Measurements from ENCODE around the gene UCP2. TPM values are rescaled to one million over a fixed set of nuclear protein-coding genes. Genes with fewer than 3 reads are reported as not detected.

The UCP2 gene
- total RNA-seq, 1 donor from 2014 or later, result 51.3 TPM

DNA sequence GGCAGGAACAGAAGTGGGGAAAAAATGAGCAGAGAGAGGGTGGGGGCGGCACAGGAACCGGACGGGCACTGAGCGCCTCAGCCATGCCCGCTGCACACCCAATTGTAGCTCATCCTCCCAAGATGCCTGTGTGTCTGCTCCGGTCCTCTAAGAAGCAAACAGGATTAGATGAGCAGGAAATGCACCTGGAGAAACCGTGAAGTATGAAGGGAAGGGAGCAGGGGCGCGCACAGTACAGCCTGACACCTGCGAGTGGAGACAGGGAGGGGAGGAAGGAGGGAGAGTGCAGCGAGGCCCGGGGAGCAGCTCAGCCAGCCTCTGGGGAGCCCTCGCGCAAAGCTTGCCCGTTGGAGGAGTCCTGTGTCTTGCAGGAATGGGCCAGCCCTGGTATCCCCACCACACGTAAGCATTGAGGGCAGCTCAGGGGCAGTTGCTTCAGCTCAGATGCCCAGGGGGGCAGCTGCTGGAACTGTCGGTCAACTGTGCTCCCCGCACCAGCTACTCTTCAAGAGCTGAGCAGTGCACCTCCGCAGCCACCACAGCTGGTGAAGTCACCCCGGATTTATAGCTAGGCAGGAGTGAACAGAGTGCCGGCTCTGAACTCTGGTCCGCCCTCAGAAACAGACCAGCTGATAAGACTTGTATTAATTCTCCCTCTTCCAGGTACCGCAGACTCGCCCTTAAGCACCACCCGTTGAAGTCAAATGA is 24.8 kb downstream of the UCP2 start:
- intact Hi-C loops (cut with DNase I), result no loop called here
- Histone ChIP-seq H3K4me3 (no peak overlapping the region), H3K27ac (no peak overlapping the region), H3K27me3 (no peaks in the 10 kb centered on the region), H3K9me3 (no peaks in the 10 kb centered on the region), H3K36me3 (no peaks in the 10 kb centered on the region), H3K4me1 (no peaks in the 10 kb centered on the region)
- no peak for DNase-seq (ENCODE audit: extremely low spot score in 2 of 2)
- TF ChIP-seq POLR2A (IDR thresholded peaks at IDR 0.05), result no peak
- no peak for TF ChIP-seq POLR2AphosphoS5 (IDR thresholded peaks at IDR 0.05; ENCODE audit: insufficient read depth in 1 of 2, low read depth in 1 of 2)
- TF ChIP-seq, protein P1, sequence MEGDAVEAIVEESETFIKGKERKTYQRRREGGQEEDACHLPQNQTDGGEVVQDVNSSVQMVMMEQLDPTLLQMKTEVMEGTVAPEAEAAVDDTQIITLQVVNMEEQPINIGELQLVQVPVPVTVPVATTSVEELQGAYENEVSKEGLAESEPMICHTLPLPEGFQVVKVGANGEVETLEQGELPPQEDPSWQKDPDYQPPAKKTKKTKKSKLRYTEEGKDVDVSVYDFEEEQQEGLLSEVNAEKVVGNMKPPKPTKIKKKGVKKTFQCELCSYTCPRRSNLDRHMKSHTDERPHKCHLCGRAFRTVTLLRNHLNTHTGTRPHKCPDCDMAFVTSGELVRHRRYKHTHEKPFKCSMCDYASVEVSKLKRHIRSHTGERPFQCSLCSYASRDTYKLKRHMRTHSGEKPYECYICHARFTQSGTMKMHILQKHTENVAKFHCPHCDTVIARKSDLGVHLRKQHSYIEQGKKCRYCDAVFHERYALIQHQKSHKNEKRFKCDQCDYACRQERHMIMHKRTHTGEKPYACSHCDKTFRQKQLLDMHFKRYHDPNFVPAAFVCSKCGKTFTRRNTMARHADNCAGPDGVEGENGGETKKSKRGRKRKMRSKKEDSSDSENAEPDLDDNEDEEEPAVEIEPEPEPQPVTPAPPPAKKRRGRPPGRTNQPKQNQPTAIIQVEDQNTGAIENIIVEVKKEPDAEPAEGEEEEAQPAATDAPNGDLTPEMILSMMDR (IDR thresholded peaks at IDR 0.05), result no peak

DNA sequence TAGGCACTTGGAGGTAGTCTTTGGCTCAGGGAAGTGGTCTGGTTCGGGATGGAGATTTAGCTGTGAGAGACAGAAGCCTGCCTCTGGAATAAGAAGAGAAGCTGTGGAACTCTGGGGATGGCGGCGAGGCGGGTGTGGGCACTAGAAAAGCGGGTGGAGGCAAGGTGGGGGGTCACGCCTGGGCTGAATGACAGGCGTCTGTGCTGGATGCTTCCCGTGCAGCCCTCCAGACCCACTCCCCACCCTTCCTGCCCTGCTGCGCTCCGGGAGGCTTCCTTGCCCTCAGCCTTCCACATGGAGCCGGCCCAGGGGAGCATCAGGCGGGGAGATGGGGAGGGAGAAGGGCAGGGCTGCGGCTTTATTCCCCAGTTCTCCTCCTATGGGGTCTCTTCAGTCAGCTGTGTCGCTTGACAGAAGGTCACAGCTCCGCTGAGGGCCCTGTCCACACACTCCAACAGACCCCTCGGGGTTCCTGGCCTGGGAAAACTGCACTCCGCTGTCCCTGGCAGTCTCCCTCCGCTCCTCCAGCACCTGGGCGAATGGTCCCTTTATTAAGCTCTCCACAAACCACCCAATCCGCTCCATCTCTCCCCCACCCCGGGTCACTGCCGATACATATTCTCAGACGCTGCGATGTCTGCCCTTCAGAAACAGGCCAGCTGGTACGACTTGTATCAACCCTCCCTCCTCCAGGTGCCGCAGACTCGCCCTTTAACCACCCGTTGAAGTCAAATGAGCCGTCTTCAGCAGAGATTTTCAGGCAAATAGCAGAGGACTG is 25.6 kb downstream of the UCP2 start:
- no peak for TF ChIP-seq POLR2AphosphoS5 (IDR thresholded peaks at IDR 0.05; ENCODE audit: insufficient read depth in 1 of 2, low read depth in 1 of 2)
- TF ChIP-seq, protein P1 (IDR thresholded peaks at IDR 0.05), result no peak
- no peak for TF ChIP-seq POLR2A (IDR thresholded peaks at IDR 0.05)
- DNase-seq (ENCODE audit: extremely low spot score in 2 of 2), result no peak
- H3K4me1 ChIP-seq, result no peaks in the 10 kb centered on the region
- H3K27ac ChIP-seq, result no peak overlapping the region
- H3K4me3 ChIP-seq, result no peak overlapping the region
- H3K36me3 ChIP-seq, result no peaks in the 10 kb centered on the region
- H3K27me3 ChIP-seq, result no peaks in the 10 kb centered on the region
- intact Hi-C loops (cut with DNase I), result no loop called here
- H3K9me3 ChIP-seq, result no peaks in the 10 kb centered on the region

DNA sequence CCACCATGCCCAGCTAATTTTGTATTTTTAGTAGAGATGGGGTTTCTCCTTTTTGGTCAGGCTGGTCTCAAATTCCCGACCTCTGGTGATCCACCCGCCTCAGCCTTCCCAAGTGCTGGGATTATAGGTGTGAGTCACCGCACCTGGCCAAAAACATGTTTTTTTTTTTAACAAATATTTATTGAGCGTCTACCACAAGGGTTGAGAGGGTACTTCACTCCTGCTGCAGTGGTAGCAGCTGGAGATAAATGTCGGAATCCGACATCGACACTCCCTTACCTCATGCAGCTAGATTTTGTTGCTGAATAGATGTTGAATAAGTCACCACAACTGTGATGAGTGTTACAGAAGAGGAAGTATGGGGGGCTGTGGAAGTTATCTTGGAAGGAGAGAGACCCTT is 30.8 kb downstream of the UCP2 start:
- Histone ChIP-seq H3K27me3 (no peaks in the 10 kb centered on the region), H3K4me1 (no peaks in the 10 kb centered on the region), H3K36me3 (no peaks in the 10 kb centered on the region), H3K27ac (no peak overlapping the region), H3K4me3 (no peak overlapping the region), H3K9me3 (no peaks in the 10 kb centered on the region)
- intact Hi-C loops (cut with DNase I), result no loop called here
- TF ChIP-seq, protein P1 (IDR thresholded peaks at IDR 0.05), result no peak
- no peak for TF ChIP-seq POLR2A (IDR thresholded peaks at IDR 0.05)
- TF ChIP-seq POLR2AphosphoS5 (IDR thresholded peaks at IDR 0.05; ENCODE audit: insufficient read depth in 1 of 2, low read depth in 1 of 2), result no peak
- no peak for DNase-seq (ENCODE audit: extremely low spot score in 2 of 2)

DNA sequence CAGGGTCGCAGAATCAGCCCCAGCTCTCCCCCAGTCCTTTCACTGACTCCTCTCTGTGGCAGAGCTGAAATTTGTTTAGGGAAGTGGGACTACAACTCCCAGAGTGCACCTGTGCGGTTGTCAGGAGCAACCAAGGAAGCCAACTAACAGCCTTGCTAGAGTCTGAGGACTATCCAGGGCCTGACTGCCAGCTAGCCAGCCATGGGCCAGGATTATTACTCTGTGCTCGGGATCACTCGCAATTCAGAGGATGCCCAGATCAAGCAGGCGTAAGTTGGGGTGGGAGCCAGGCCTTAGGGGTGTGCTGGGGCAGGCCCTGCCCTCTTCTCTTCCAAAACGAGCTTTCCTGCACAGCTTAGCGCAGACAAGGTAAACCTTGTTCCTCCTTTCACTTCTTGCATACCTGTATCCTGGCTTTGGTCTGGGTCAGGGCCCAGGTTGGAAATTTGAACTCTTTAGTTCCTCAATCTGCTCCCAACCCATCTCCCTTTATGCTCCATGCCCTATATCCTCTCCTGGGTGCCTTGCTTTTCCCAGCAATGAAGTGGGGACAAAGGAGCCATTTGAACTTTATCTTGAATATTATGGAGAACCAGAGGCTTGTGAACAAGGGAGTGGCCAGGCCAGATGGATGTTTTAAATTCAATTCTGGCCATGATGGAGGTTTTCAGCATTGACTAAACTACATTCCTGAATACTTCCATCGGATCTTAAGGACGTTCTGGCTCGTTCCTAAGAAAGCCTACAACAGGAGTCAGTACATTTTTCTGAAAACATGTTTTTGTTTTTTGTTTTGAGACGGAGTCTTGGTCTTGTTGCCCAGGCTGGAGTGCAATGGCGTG is 31.6 kb downstream of the UCP2 start, which contains the start of gene DNAJB13:
DNAJB13 (plus strand) TSS at position 158 of the 842 bp plus-strand sequence; CDS start at position 202, 44 bp downstream.
- H3K36me3 ChIP-seq, result no peaks in the 10 kb centered on the region
- H3K9me3 ChIP-seq, result no peaks in the 10 kb centered on the region
- no peak within 1 kb of the TSS for H3K4me3 ChIP-seq
- TF ChIP-seq, protein P1 (IDR thresholded peaks at IDR 0.05), result no peak
- no peak for TF ChIP-seq POLR2AphosphoS5 (IDR thresholded peaks at IDR 0.05; ENCODE audit: insufficient read depth in 1 of 2, low read depth in 1 of 2)
- no peak for TF ChIP-seq POLR2A (IDR thresholded peaks at IDR 0.05)
- no peaks in the 10 kb centered on the region for H3K27me3 ChIP-seq
- H3K27ac ChIP-seq, result no peak within 1 kb of the TSS
- intact Hi-C loops (cut with DNase I), result no loop called here
- no peaks in the 10 kb centered on the region for H3K4me1 ChIP-seq
- no peak for DNase-seq (ENCODE audit: extremely low spot score in 2 of 2)
